B cell (primary cell): ENCODE results near the gene SHC3. TPM values are rescaled to one million over a fixed set of nuclear protein-coding genes. Genes with fewer than 3 reads are reported as not detected.

Experiments used
- ATAC-seq: fragments of 200-7000 bp; cut with Tn5 transposase; one replicate; pipeline ENCODE4 v1.10.0; 2021; ENCODE audit warnings: low read depth, mild to moderate bottlenecking, moderate number of reproducible peaks, moderate library complexity
- CTCF ChIA-PET: fragments of 350-600 bp; sonication (Branson Sonifier 250); formaldehyde crosslinking; loops from one replicate; lab custom pipeline; 2021; ENCODE audit warnings: antibody characterized with exemption, inconsistent platforms; lab: Charles Lee
- POLR2A ChIA-PET: fragments of 350-600 bp; sonication (Branson Sonifier 250); formaldehyde crosslinking; loops from one replicate; lab custom pipeline; 2021; ENCODE audit warnings: antibody characterized with exemption; lab: Charles Lee
- DNase-seq: peaks from one replicate; pipeline ENCODE4 v3.0.0; 2013
- H2AFZ ChIP-seq: 2 replicates; pipeline ENCODE4 v1.6.1; 2012; ENCODE audit warnings: mild to moderate bottlenecking, low read depth, low read length; ENCODE audit not compliant: insufficient read depth, poor library complexity, severe bottlenecking
- H3K27ac ChIP-seq, 2 donors: 1 replicate in 1 of 2; 2 replicates in 1 of 2; pipeline ENCODE4 v1.5.1; 2012 to 2013; ENCODE audit warnings: low read length in 2 of 2, mild to moderate bottlenecking in 2 of 2, moderate library complexity in 1 of 2
- H3K27me3 ChIP-seq, 4 experiments: fragments of 200-600 bp in 1 of 4; sonication (generic) in 1 of 4; replicated peaks in 1 of 4; 1 replicate in 2 of 4; 2 replicates in 2 of 4; pipeline versions ENCODE4 v1.6.1 to v1.7.0; 2013 to 2016; ENCODE audit warnings: low read length in 3 of 4, mild to moderate bottlenecking in 2 of 4, mixed read lengths in 1 of 4, moderate library complexity in 1 of 4; ENCODE audit not compliant: insufficient read depth in 4 of 4, control insufficient read depth in 3 of 4; ENCODE audit errors: control extremely low read depth in 1 of 4
- H3K36me3 ChIP-seq, 2 experiments: replicated peaks in 1 of 2; 1 replicate in 1 of 2; 2 replicates in 1 of 2; pipeline versions ENCODE4 v1.6.1 to v1.7.1; 2013; ENCODE audit warnings: low read length in 1 of 2; ENCODE audit not compliant: insufficient read depth in 2 of 2, control insufficient read depth in 1 of 2; ENCODE audit errors: control extremely low read depth in 1 of 2, extremely low read depth in 1 of 2
- H3K4me1 ChIP-seq, 2 donors: fragments of 200-600 bp in 1 of 2; sonication (generic) in 1 of 2; 1 replicate in 1 of 2; 2 replicates in 1 of 2; pipeline versions ENCODE4 v1.5.1 to v1.6.1; 2013 to 2017; ENCODE audit warnings: low read length in 2 of 2; ENCODE audit not compliant: control insufficient read depth in 2 of 2, insufficient read depth in 2 of 2
- H3K4me2 ChIP-seq: replicated peaks from 2 replicates; pipeline ENCODE3; 2012; ENCODE audit warnings: mild to moderate bottlenecking, low read depth, low read length; ENCODE audit not compliant: poor library complexity, severe bottlenecking
- H3K4me3 ChIP-seq, 5 experiments: fragments of 200-600 bp in 1 of 5; sonication (generic) in 1 of 5; 1 replicate in 3 of 5; 2 replicates in 2 of 5; pipeline versions ENCODE4 v1.5.1 to v1.7.0; 2011 to 2016; ENCODE audit warnings: low read length in 4 of 5, mild to moderate bottlenecking in 4 of 5, low read depth in 2 of 5, control low read depth in 1 of 5, moderate library complexity in 1 of 5; ENCODE audit not compliant: insufficient read depth in 1 of 5; ENCODE audit errors: control extremely low read depth in 1 of 5, extremely low read depth in 1 of 5
- H3K79me2 ChIP-seq: fragments of 200-600 bp; sonication (generic); one replicate; pipeline ENCODE4 v1.6.0; 2016; ENCODE audit warnings: low read length; ENCODE audit not compliant: control insufficient read depth, insufficient read depth
- H3K9ac ChIP-seq: fragments of 200-600 bp; sonication (generic); 2 replicates; pipeline ENCODE4 v1.6.1; 2017; ENCODE audit warnings: mild to moderate bottlenecking, low read length, moderate library complexity
- H3K9me3 ChIP-seq, 3 donors: one replicate each; pipeline versions ENCODE4 v1.6.1 to v1.7.1; 2013; ENCODE audit warnings: low read length in 2 of 3; ENCODE audit not compliant: control insufficient read depth in 2 of 3, insufficient read depth in 1 of 3; ENCODE audit errors: control extremely low read depth in 1 of 3
- H4K20me1 ChIP-seq: 2 replicates; pipeline ENCODE4 v1.6.0; 2012; ENCODE audit warnings: mild to moderate bottlenecking, low read length; ENCODE audit not compliant: insufficient read depth, control insufficient read depth, poor library complexity, severe bottlenecking
- H3K27ac Mint-ChIP-seq: one replicate; pipeline ENCODE4 v1.8.0; 2021; ENCODE audit warnings: mixed read lengths
- H3K27me3 Mint-ChIP-seq: one replicate; pipeline ENCODE4 v1.8.0; 2021; ENCODE audit warnings: mixed read lengths
- H3K4me1 Mint-ChIP-seq: one replicate; pipeline ENCODE4 v1.8.0; 2021; ENCODE audit warnings: mixed read lengths
- H3K4me3 Mint-ChIP-seq: one replicate; pipeline ENCODE4 v1.8.0; 2021; ENCODE audit warnings: mixed read lengths
- H3K9me3 Mint-ChIP-seq: one replicate; pipeline ENCODE4 v1.8.0; 2022; ENCODE audit warnings: mixed read lengths; ENCODE audit not compliant: insufficient read depth
- CTCF ChIP-seq: fragments of 200-600 bp; IDR thresholded peaks from one replicate; pipeline ENCODE4 v1.8.0; 2022; ENCODE audit warnings: antibody characterized with exemption, mild to moderate bottlenecking
- EZH2 ChIP-seq: IDR thresholded peaks from 2 replicates; pipeline ENCODE4 v1.6.1; 2012; ENCODE audit warnings: borderline replicate concordance, low read depth, mild to moderate bottlenecking, moderate library complexity, low read length; ENCODE audit not compliant: insufficient read depth, poor library complexity, severe bottlenecking
- whole genome bisulfite sequencing: methylation state at CpG from one replicate; pipeline ENCODE4 v1.1.5; 2013; ENCODE audit warnings: missing lambda C conversion rate; ENCODE audit not compliant: insufficient coverage; 5-methylcytosine and 5-hydroxymethylcytosine counted together
- intact Hi-C: fragments of 100-400 bp; cut with micrococcal nuclease; formaldehyde crosslinking; loops from one replicate; pipeline ENCODE4 v1.10.0; 2022
- polyA plus RNA-seq: library from polyadenylated mRNA; depleted of rRNA; stranded (reverse); fragments of >200 nt; gene quantifications from 2 replicates; pipeline ENCODE4 v1.2.3, GENCODE V29; 2012
- total RNA-seq, 2 donors: library from RNA; stranded (reverse); fragments of 120-200 nt in 1 of 2; gene quantifications; 1 replicate in 1 of 2; 2 replicates in 1 of 2; pipeline versions ENCODE4 v1.2.3 to v1.2.4, GENCODE V29; 2013 to 2022

SHC3 gene
- total and polyA plus RNA-seq, 2 donors (not counting 1 experiment from before 2014, with no cell fraction given), result 0.03 TPM; not detected in 1

GRCh38 chr9:89000973-89001916 is 177.4 kb downstream of the SHC3 start:
- no peak overlapping the region for H3K27ac Mint-ChIP-seq
- POLR2A ChIA-PET, result no interaction called here
- H3K4me3 Mint-ChIP-seq, result no peak overlapping the region
- peak overlapping the region; percentile 18 for H3K4me2 ChIP-seq
- TF ChIP-seq EZH2, result no peak
- peak; percentile 67 for TF ChIP-seq CTCF
- H3K27me3 Mint-ChIP-seq, result peaks cover 17% of the 10 kb centered on the region
- CTCF ChIA-PET, result interaction anchor here (0.6 to 1.2 kb wide), 4 partner anchors 405 to 1964 kb away, joined by 3 to 5 read pairs (median 3); no protein-coding TSS in a partner anchor
- H2AFZ ChIP-seq, result peak overlapping the region; percentile 49
- DNase-seq (peak; percentile 76), ATAC-seq (peak; percentile 28)
- H3K9ac ChIP-seq, result no peak overlapping the region
- intact Hi-C loops, result loop anchor here (2.0 kb wide), 1 partner anchor 278 kb away; no protein-coding TSS in a partner anchor
- no peaks in the 10 kb centered on the region for H4K20me1 ChIP-seq
- peaks cover 3 to 7% of the 10 kb centered on the region in 2 donors for H3K4me1 ChIP-seq
- no peaks in the 10 kb centered on the region for H3K9me3 Mint-ChIP-seq
- H3K4me3 ChIP-seq, result no peak overlapping the region
- H3K9me3 ChIP-seq, result no peaks in the 10 kb centered on the region
- H3K27me3 ChIP-seq, result peaks cover 0 to 6% (median 1%) of the 10 kb centered on the region in 4 experiments
- WGBS, result 41% methylated on average over 52 of the region's 52 CpGs
- no peak overlapping the region for H3K27ac ChIP-seq
- H3K36me3 ChIP-seq, result no peaks in the 10 kb centered on the region
- H3K4me1 Mint-ChIP-seq, result peaks cover 3% of the 10 kb centered on the region
- H3K79me2 ChIP-seq, result no peaks in the 10 kb centered on the region
